Heart right ventricle (tissue), 16 donors: ENCODE data around the gene ZBTB46. TPM values are rescaled to one million over a fixed set of nuclear protein-coding genes. Genes with fewer than 3 reads are reported as not detected.
A peak's percentile ranks its signal among the peaks of the same experiment; 100 is the strongest.

Source experiments
- ATAC-seq, 8 donors: fragments of 200-7000 bp; cut with Tn5 transposase; one replicate each; pipeline ENCODE4 v1.9.1; 2020; ENCODE audit warnings: mild to moderate bottlenecking in 8 of 8, moderate library complexity in 8 of 8, moderate number of reproducible peaks in 1 of 8
- DNase-seq, 2 donors: peaks; one replicate each; pipeline ENCODE4 v3.0.0-alpha.2; 2020
- H3K27ac ChIP-seq, 10 donors: fragments of 200-600 bp; sonication (generic) in 2 of 10; one replicate each; pipeline versions ENCODE4 v1.5.0 to v1.8.0; 2020 to 2022; ENCODE audit warnings: mild to moderate bottlenecking in 3 of 10
- H3K27me3 ChIP-seq, 7 donors: fragments of 200-600 bp; one replicate each; pipeline ENCODE4 v1.8.0; 2021 to 2022; ENCODE audit warnings: mild to moderate bottlenecking in 2 of 7
- H3K36me3 ChIP-seq, 9 donors: fragments of 200-600 bp; sonication (generic) in 1 of 9; one replicate each; pipeline versions ENCODE4 v1.5.0 to v1.8.0; 2020 to 2022; ENCODE audit warnings: mild to moderate bottlenecking in 2 of 9
- H3K4me1 ChIP-seq, 9 donors: fragments of 200-600 bp; sonication (generic) in 1 of 9; one replicate each; pipeline versions ENCODE4 v1.5.0 to v1.8.0; 2020 to 2022; ENCODE audit warnings: mild to moderate bottlenecking in 4 of 9
- H3K4me3 ChIP-seq, 10 donors: fragments of 200-600 bp; sonication (generic) in 2 of 10; one replicate each; pipeline versions ENCODE4 v1.5.0 to v1.8.0; 2020 to 2022; ENCODE audit warnings: mild to moderate bottlenecking in 7 of 10, moderate library complexity in 2 of 10
- H3K9me3 ChIP-seq, 11 donors: fragments of 200-600 bp in 10 of 11; sonication (generic) in 2 of 11; one replicate each; pipeline versions ENCODE4 v1.5.0 to v1.8.0; 2013 to 2022; ENCODE audit warnings: mild to moderate bottlenecking in 2 of 11, control low read depth in 1 of 11, moderate library complexity in 1 of 11
- WGBS, 2 donors: extraction: QIAGEN DNeasy Blood & Tissue Kit; methylation state at CpG; one replicate each; pipeline ENCODE4 v1.1.7; 2013; ENCODE audit warnings: inconsistent platforms in 1 of 2; 5-methylcytosine and 5-hydroxymethylcytosine counted together
- intact Hi-C, 10 donors: fragments of 100-400 bp; cut with DNase I; formaldehyde crosslinking; loops; one replicate each; pipeline versions ENCODE4 v1.11.1 to v1.14.2; 2022
- polyA plus RNA-seq, 2 donors: library from polyadenylated mRNA; stranded (reverse); fragments of 200-250 nt; gene quantifications; one replicate each; pipeline ENCODE4 v1.2.3, GENCODE V29; 2013
- total RNA-seq, 10 donors: library from RNA; stranded (reverse); fragmentation: NEBNext Ultra II Directional in 3 of 10; extraction: Animal tissue kit (Norgen Biotek cat#: 25700) in 3 of 10; gene quantifications; one replicate each; pipeline versions ENCODE4 v1.2.1 to v1.2.4, GENCODE V29; 2021 to 2023
- TF ChIP-seq, protein P1 (sequence below), 9 donors: fragments of 200-600 bp; sonication (generic) in 2 of 9; IDR thresholded peaks; one replicate each; pipeline versions ENCODE4 v1.5.0 to v1.8.0; 2021 to 2022; ENCODE audit warnings: antibody characterized with exemption in 9 of 9, mild to moderate bottlenecking in 5 of 9, moderate library complexity in 1 of 9
- donor health status: Arrhythmogenic right ventricular cardiomyopathy.
- donor health status: ischemic (EF 13 %, LVEDD 7.1; RV severe dilation, severe dysfunction).
- donor health status: healthy with polysubstance abuse.
- donor health status: DM: no; HTN: yes; CAD: no.
- donor health status: DM: no; HTN: no; CAD: no.
- donor health status: ischemic (EF 25% LVEDD 6.9; RV normal size, moderate dysfunction).
- donor health status: ischemic (EF 25% LVEDD 5.7; RV mildly dilated, moderate dysfunction).
- donor health status: healthy.
- donor health status: DM: yes; HTN: yes; CAD: no.
- donor health status: Ischemic cardiomyopathy.
- donor health status: ischemic (EF 35%, LVEDD 5.7; RV mildly dilated, moderate dysfunction).
- donor health status: nonischemic (EF 11% LVEDD 7.7; RV severe dilation, severe dysfunction).
- donor health status: DM: yes; HTN: yes; CAD: no.
- donor health status: PGD.
- donor health status: ischemic (EF 29% LVEDD 5.4; RV normal size, mild dysfunction).
- donor health status: nonischemic (EF 23%, LVEDD 6.1; RV moderate dilation, normal function).

Gene ZBTB46
- total and polyA plus RNA-seq, 12 donors, result 5.6 to 25.4 (median 14.4) TPM

DNA sequence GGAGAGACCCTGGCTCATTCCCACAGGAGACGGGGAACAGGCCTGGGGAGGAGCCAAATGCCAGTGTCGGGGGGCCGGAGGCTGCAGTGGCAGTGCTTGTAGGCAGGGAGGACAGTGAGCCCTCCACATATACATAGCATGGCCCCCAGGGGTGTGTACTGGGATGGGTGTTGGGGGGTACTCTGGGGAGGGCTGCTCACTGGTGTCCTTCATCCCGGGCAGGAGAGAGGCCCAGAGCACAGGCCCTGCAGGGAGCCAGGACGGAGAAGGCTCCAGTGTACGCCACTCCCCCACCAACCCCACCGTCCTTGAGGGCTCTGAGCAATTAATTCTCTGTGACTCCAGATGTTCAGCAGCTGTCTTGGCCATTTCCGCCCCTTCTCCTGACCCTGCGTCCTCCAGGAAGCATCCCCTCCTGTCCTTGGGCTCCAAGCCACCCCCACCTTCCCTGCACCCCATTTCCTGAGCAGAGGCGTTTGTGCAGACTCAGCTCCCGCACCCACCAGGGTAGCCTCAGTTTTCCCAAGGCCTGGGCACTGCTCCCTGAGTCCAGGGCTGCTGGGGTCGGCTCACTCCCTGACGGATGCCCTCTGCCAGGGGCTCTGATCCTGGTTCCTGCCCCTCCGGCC lies 26.8 kb upstream of the ZBTB46 start:
- TF ChIP-seq, protein P1, sequence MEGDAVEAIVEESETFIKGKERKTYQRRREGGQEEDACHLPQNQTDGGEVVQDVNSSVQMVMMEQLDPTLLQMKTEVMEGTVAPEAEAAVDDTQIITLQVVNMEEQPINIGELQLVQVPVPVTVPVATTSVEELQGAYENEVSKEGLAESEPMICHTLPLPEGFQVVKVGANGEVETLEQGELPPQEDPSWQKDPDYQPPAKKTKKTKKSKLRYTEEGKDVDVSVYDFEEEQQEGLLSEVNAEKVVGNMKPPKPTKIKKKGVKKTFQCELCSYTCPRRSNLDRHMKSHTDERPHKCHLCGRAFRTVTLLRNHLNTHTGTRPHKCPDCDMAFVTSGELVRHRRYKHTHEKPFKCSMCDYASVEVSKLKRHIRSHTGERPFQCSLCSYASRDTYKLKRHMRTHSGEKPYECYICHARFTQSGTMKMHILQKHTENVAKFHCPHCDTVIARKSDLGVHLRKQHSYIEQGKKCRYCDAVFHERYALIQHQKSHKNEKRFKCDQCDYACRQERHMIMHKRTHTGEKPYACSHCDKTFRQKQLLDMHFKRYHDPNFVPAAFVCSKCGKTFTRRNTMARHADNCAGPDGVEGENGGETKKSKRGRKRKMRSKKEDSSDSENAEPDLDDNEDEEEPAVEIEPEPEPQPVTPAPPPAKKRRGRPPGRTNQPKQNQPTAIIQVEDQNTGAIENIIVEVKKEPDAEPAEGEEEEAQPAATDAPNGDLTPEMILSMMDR (IDR thresholded peaks at IDR 0.05), result no peak
- peak; percentile 2 to 56 (median 22) for ATAC-seq
- DNase-seq, result peak; percentile 53 to 70
- Histone ChIP-seq H3K4me3 (peak overlapping the region in 2 of 10 donors; percentile 14 to 28), H3K27ac (peak overlapping the region; percentile 48 to 97 (median 82)), H3K36me3 (peaks cover 0 to 16% (median 0%) of the 10 kb centered on the region in 9 donors), H3K27me3 (peaks cover 0 to 12% (median 0%) of the 10 kb centered on the region in 7 donors), H3K9me3 (no peaks in the 10 kb centered on the region), H3K4me1 (peaks cover 38 to 78% (median 67%) of the 10 kb centered on the region in 9 donors)
- 25 to 37% methylated on average over 14 of the region's 14 CpGs for WGBS, 2 donors
- intact Hi-C loops, result loop anchor here in 2 of 10 donors (2.0 to 5.0 kb wide), 2 partner anchors 27 to 36 kb away; partner anchors contain the start of gene ZBTB46 (in 1 of the 2)

DNA sequence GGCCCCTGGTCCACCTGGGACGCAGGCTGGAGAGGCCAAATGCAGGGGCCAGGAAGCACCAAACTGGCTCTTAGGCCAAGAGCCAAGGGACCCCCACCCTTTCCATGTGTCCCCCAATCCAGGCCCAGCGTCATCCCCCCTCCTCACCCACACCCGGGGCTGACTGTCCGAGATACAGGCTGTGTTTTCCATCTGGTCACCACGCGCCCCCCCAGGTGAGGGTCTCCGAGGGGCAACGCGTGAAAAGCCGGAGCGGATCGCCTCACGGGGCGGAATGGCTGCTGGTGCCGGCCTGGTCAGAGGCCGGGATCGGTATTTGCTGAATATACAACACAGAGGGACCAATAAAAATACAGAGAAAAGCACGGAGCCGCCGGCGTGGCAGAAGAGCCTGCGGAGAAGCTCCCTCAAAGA lies 25.0 kb upstream of the ZBTB46 start:
- intact Hi-C loops, result loop anchor here in 2 of 10 donors (5.0 kb wide), 1 partner anchor 34 kb away; no protein-coding TSS in a partner anchor
- no peak for ATAC-seq
- peak overlapping the region in 1 of 10 donors; percentile 13 for H3K4me3 ChIP-seq
- H3K4me1 ChIP-seq, result peaks cover 38 to 88% (median 73%) of the 10 kb centered on the region in 9 donors
- peaks cover 0 to 12% (median 0%) of the 10 kb centered on the region in 7 donors for H3K27me3 ChIP-seq
- no peaks in the 10 kb centered on the region for H3K36me3 ChIP-seq
- no peaks in the 10 kb centered on the region for H3K9me3 ChIP-seq
- H3K27ac ChIP-seq, result peak overlapping the region; percentile 86 to 97 (median 91)
- TF ChIP-seq, protein P1 (IDR thresholded peaks at IDR 0.05), result no peak
- WGBS, 2 donors, result 82 to 83% methylated on average over 22 of the region's 22 CpGs
- no peak for DNase-seq

DNA sequence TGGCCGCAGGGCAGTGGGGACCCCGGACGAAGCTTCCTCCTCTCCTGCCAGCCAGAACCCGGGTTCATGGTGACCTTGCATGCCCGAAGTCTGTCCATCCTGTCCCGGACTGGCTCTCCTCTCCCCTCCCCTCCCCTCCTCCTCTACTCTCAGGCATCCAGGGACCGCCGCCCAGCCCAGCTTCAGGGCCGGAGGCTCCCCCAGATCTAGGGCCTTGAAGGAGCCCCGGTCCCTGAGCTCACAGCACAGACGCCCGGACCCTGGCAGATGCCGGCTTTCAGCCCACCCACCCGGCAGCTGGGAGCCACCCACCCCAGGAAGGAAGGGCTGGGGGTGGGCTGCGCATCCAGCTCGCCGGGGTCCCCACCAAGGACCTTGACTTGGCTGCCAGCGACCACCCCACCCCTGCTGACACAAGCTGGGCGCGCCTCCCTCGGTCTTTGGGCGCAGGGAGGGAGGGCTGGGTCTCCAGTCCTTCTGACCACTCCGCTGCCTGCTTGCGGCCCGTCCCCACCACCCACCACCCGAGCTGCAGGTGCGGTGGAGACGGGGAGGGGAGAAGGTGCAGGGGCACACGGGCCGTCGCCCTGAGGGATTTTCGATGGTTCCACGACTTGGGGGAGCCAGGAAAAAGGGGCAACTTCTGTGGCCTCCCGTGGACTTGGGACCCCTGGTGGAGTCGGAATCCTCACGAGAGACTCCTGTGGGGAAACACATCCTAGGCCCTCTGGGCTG lies 24.5 kb upstream of the ZBTB46 start:
- ATAC-seq (peak in 4 of 8 donors; percentile 4 to 12 (median 6)), DNase-seq (peak in 1 of 2 donors; percentile 32)
- Histone ChIP-seq H3K4me3 (peak overlapping the region in 9 of 10 donors; percentile 13 to 45 (median 35)), H3K27ac (peak overlapping the region; percentile 86 to 97 (median 91)), H3K4me1 (peaks cover 38 to 86% (median 72%) of the 10 kb centered on the region in 9 donors), H3K27me3 (peaks cover 0 to 12% (median 0%) of the 10 kb centered on the region in 7 donors), H3K36me3 (no peaks in the 10 kb centered on the region), H3K9me3 (no peaks in the 10 kb centered on the region)
- TF ChIP-seq, protein P1 (IDR thresholded peaks at IDR 0.05), result no peak
- intact Hi-C loops, result loop anchor here in 2 of 10 donors (5.0 kb wide), 1 partner anchor 33 kb away; no protein-coding TSS in a partner anchor
- WGBS, 2 donors, result 44 to 49% methylated on average over 36 of the region's 36 CpGs

DNA sequence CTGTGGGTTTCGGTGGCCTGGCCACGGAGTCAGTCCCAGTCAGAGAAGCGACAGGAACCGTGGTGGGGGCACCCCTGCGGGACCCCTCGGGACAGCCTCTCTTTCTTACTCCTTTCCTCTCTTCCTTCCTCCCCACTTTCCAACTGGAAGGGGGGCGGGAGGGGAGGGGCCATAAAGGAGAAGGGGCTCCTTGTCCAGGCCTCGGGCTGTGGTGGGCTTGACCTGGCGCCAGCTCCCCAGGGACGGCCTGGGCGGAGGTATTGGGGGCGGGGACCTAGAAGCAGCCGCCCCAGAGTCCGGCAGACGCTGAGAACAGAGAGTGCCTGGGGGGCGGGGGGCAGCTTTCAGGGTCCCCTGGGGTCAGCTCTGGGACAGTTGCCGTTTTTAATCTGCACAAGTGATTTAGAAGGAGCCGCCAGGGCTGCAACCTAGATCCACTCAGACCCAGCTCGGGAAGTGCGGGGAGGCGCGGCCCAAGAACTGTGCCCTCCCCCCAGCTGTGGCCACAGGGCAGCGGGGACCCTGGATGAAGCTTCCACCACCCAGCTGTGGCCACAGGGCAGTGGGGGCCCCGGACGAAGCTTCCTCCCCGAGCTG lies 23.8 kb upstream of the ZBTB46 start:
- Histone ChIP-seq H3K9me3 (no peaks in the 10 kb centered on the region), H3K36me3 (no peaks in the 10 kb centered on the region), H3K4me3 (peak overlapping the region in 9 of 10 donors; percentile 13 to 45 (median 35)), H3K27me3 (peaks cover 0 to 12% (median 0%) of the 10 kb centered on the region in 7 donors), H3K27ac (peak overlapping the region; percentile 86 to 97 (median 91)), H3K4me1 (peaks cover 38 to 80% (median 66%) of the 10 kb centered on the region in 9 donors)
- ATAC-seq (peak; percentile 8 to 73 (median 50)), DNase-seq (peak; percentile 74 to 81)
- intact Hi-C loops, result loop anchor here in 2 of 10 donors (5.0 kb wide), 1 partner anchor 33 kb away; no protein-coding TSS in a partner anchor
- WGBS, 2 donors, result 7 to 10% methylated on average over 25 of the region's 26 CpGs
- TF ChIP-seq, protein P1 (IDR thresholded peaks at IDR 0.05), result no peak
